Dendritic cell treated with granulocyte-macrophage colony-stimulating factor and Interleukin-4, amounts not matched to agents 40 ng/mL and 50 ng/mL, for 4 days (primary cell): ENCODE data around the gene CAPN14.

Experiments
- H3K27ac Mint-ChIP-seq: one replicate; pipeline ENCODE4 v1.8.0; 2022; ENCODE audit warnings: mild to moderate bottlenecking, mixed read lengths
- H3K27me3 Mint-ChIP-seq: one replicate; pipeline ENCODE4 v1.8.0; 2022; ENCODE audit warnings: mild to moderate bottlenecking, mixed read lengths
- H3K36me3 Mint-ChIP-seq: one replicate; pipeline ENCODE4 v1.8.0; 2022; ENCODE audit warnings: low read depth, mixed read lengths
- H3K4me1 Mint-ChIP-seq: one replicate; pipeline ENCODE4 v1.8.0; 2022; ENCODE audit warnings: low read depth, mixed read lengths
- H3K4me3 Mint-ChIP-seq: one replicate; pipeline ENCODE4 v1.8.0; 2022; ENCODE audit warnings: mild to moderate bottlenecking, moderate library complexity, mixed read lengths
- H3K9me3 Mint-ChIP-seq: one replicate; pipeline ENCODE4 v1.8.0; 2022; ENCODE audit warnings: mixed read lengths
- intact Hi-C: fragments of 100-400 bp; cut with micrococcal nuclease; formaldehyde crosslinking; loops from one replicate; pipeline ENCODE4 v1.15.0; 2022

Gene CAPN14

GRCh38 chr2:31249009-31249690, 31.8 kb upstream of the CAPN14 start:
- no peaks in the 10 kb centered on the region for H3K4me1 Mint-ChIP-seq
- no peak overlapping the region for H3K27ac Mint-ChIP-seq
- H3K4me3 Mint-ChIP-seq = no peak overlapping the region
- intact Hi-C loops = no loop called here
- no peaks in the 10 kb centered on the region for H3K27me3 Mint-ChIP-seq
- no peaks in the 10 kb centered on the region for H3K9me3 Mint-ChIP-seq
- no peaks in the 10 kb centered on the region for H3K36me3 Mint-ChIP-seq

- no peak overlapping the region for H3K4me3 Mint-ChIP-seq
- no peaks in the 10 kb centered on the region for H3K36me3 Mint-ChIP-seq
- no peaks in the 10 kb centered on the region for H3K27me3 Mint-ChIP-seq
- no peak overlapping the region for H3K27ac Mint-ChIP-seq
- intact Hi-C loops = no loop called here
- no peaks in the 10 kb centered on the region for H3K9me3 Mint-ChIP-seq
- no peaks in the 10 kb centered on the region for H3K4me1 Mint-ChIP-seq
Measured at GRCh38 chr2:31248139-31248538, 30.8 kb upstream of the CAPN14 start.

- Mint-ChIP-seq H3K9me3 (no peaks in the 10 kb centered on the region), H3K36me3 (no peaks in the 10 kb centered on the region), H3K27ac (no peak overlapping the region), H3K27me3 (no peaks in the 10 kb centered on the region), H3K4me3 (no peak overlapping the region), H3K4me1 (no peaks in the 10 kb centered on the region)
- intact Hi-C loops = no loop called here
Measured at GRCh38 chr2:31247711-31248110, 30.4 kb upstream of the CAPN14 start.

- Mint-ChIP-seq H3K4me3 (no peak overlapping the region), H3K4me1 (no peaks in the 10 kb centered on the region), H3K36me3 (no peaks in the 10 kb centered on the region), H3K27ac (no peak overlapping the region), H3K9me3 (no peaks in the 10 kb centered on the region), H3K27me3 (no peaks in the 10 kb centered on the region)
- intact Hi-C loops = no loop called here
Measured at GRCh38 chr2:31246184-31246852, 29.0 kb upstream of the CAPN14 start.

GRCh38 chr2:31244101-31244500, 26.8 kb upstream of the CAPN14 start:
- no peaks in the 10 kb centered on the region for H3K9me3 Mint-ChIP-seq
- no peaks in the 10 kb centered on the region for H3K27me3 Mint-ChIP-seq
- no peaks in the 10 kb centered on the region for H3K36me3 Mint-ChIP-seq
- H3K4me1 Mint-ChIP-seq = no peaks in the 10 kb centered on the region
- H3K4me3 Mint-ChIP-seq = no peak overlapping the region
- intact Hi-C loops = no loop called here
- H3K27ac Mint-ChIP-seq = no peak overlapping the region

GRCh38 chr2:31243053-31243452, 25.7 kb upstream of the CAPN14 start:
- Mint-ChIP-seq H3K27ac (no peak overlapping the region), H3K36me3 (no peaks in the 10 kb centered on the region), H3K4me3 (no peak overlapping the region), H3K9me3 (no peaks in the 10 kb centered on the region), H3K27me3 (no peaks in the 10 kb centered on the region), H3K4me1 (no peaks in the 10 kb centered on the region)
- intact Hi-C loops = no loop called here

GRCh38 chr2:31241625-31242270, 24.4 kb upstream of the CAPN14 start:
- intact Hi-C loops = no loop called here
- H3K4me3 Mint-ChIP-seq = no peak overlapping the region
- H3K36me3 Mint-ChIP-seq = no peaks in the 10 kb centered on the region
- no peaks in the 10 kb centered on the region for H3K9me3 Mint-ChIP-seq
- no peak overlapping the region for H3K27ac Mint-ChIP-seq
- no peaks in the 10 kb centered on the region for H3K27me3 Mint-ChIP-seq
- H3K4me1 Mint-ChIP-seq = no peaks in the 10 kb centered on the region

- no peaks in the 10 kb centered on the region for H3K9me3 Mint-ChIP-seq
- intact Hi-C loops = no loop called here
- H3K27ac Mint-ChIP-seq = no peak overlapping the region
- H3K36me3 Mint-ChIP-seq = no peaks in the 10 kb centered on the region
- H3K4me1 Mint-ChIP-seq = no peaks in the 10 kb centered on the region
- no peak overlapping the region for H3K4me3 Mint-ChIP-seq
- H3K27me3 Mint-ChIP-seq = no peaks in the 10 kb centered on the region
Measured at GRCh38 chr2:31240381-31241365, 23.4 kb upstream of the CAPN14 start.

GRCh38 chr2:31239593-31240177, 22.4 kb upstream of the CAPN14 start:
- H3K27me3 Mint-ChIP-seq = peaks cover 4% of the 10 kb centered on the region
- H3K36me3 Mint-ChIP-seq = no peaks in the 10 kb centered on the region
- no peaks in the 10 kb centered on the region for H3K9me3 Mint-ChIP-seq
- intact Hi-C loops = loop anchor here (10.0 kb wide), 1 partner anchor 85 kb away; no protein-coding TSS in a partner anchor
- H3K27ac Mint-ChIP-seq = no peak overlapping the region
- peaks cover 4% of the 10 kb centered on the region for H3K4me1 Mint-ChIP-seq
- no peak overlapping the region for H3K4me3 Mint-ChIP-seq

GRCh38 chr2:31238906-31239592, 21.7 kb upstream of the CAPN14 start:
- H3K4me3 Mint-ChIP-seq = no peak overlapping the region
- no peaks in the 10 kb centered on the region for H3K9me3 Mint-ChIP-seq
- peaks cover 10% of the 10 kb centered on the region for H3K27me3 Mint-ChIP-seq
- H3K27ac Mint-ChIP-seq = no peak overlapping the region
- intact Hi-C loops = loop anchor here (10.0 kb wide), 1 partner anchor 86 kb away; no protein-coding TSS in a partner anchor
- H3K36me3 Mint-ChIP-seq = no peaks in the 10 kb centered on the region
- peaks cover 6% of the 10 kb centered on the region for H3K4me1 Mint-ChIP-seq

GRCh38 chr2:31238126-31238905, 21.0 kb upstream of the CAPN14 start:
- intact Hi-C loops = loop anchor here (10.0 kb wide), 1 partner anchor 86 kb away; no protein-coding TSS in a partner anchor
- Mint-ChIP-seq H3K4me1 (peaks cover 13% of the 10 kb centered on the region), H3K36me3 (no peaks in the 10 kb centered on the region), H3K27me3 (peaks cover 11% of the 10 kb centered on the region), H3K4me3 (no peak overlapping the region), H3K27ac (no peak overlapping the region), H3K9me3 (no peaks in the 10 kb centered on the region)

- Mint-ChIP-seq H3K36me3 (no peaks in the 10 kb centered on the region), H3K4me1 (peaks cover 18% of the 10 kb centered on the region), H3K27ac (no peak overlapping the region), H3K9me3 (no peaks in the 10 kb centered on the region), H3K4me3 (no peak overlapping the region), H3K27me3 (peaks cover 11% of the 10 kb centered on the region)
- intact Hi-C loops = loop anchor here (10.0 kb wide), 1 partner anchor 87 kb away; no protein-coding TSS in a partner anchor
Measured at GRCh38 chr2:31237348-31238017, 20.2 kb upstream of the CAPN14 start.
